Progenitor cell of endocrine pancreas (in vitro differentiated cells): ENCODE measurements around the gene RFNG. TPM values are rescaled to one million over a fixed set of nuclear protein-coding genes. Genes with fewer than 3 reads are reported as not detected.

Experiments
- DNase-seq: peaks from one replicate; pipeline ENCODE4 v3.0.0; 2021; ENCODE audit warnings: low spot score; ENCODE audit not compliant: unreplicated experiment
- H3K27ac Mint-ChIP-seq: 2 replicates; pipeline ENCODE4 v1.8.0; 2021; ENCODE audit warnings: mild to moderate bottlenecking, moderate library complexity, mixed read lengths
- H3K27me3 Mint-ChIP-seq: 2 replicates; pipeline ENCODE4 v1.8.0; 2021; ENCODE audit warnings: mixed read lengths
- H3K36me3 Mint-ChIP-seq: 2 replicates; pipeline ENCODE4 v1.8.0; 2022; ENCODE audit warnings: mixed read lengths; ENCODE audit not compliant: insufficient read depth
- H3K4me1 Mint-ChIP-seq: 2 replicates; pipeline ENCODE4 v1.8.0; 2021; ENCODE audit warnings: low read depth, mixed read lengths
- H3K4me3 Mint-ChIP-seq: 2 replicates; pipeline ENCODE4 v1.8.0; 2021; ENCODE audit warnings: low read depth, mild to moderate bottlenecking, moderate library complexity, mixed read lengths
- H3K9me3 Mint-ChIP-seq: 2 replicates; pipeline ENCODE4 v1.8.0; 2021; ENCODE audit warnings: low read depth, mixed read lengths
- CTCF ChIP-seq: fragments of 200-600 bp; sonication (generic); IDR thresholded peaks from one replicate; pipeline ENCODE4 v1.5.0; 2021; ENCODE audit warnings: antibody characterized with exemption, mild to moderate bottlenecking; ENCODE audit not compliant: unreplicated experiment
- total RNA-seq: library from RNA; stranded (reverse); gene quantifications from 2 replicates; pipeline ENCODE4 v1.2.1, GENCODE V29; 2021

Gene RFNG
- total RNA-seq, 1 donor from 2014 or later, result 65.5 TPM

GRCh38 chr17:82008941-82009405 lies 42.6 kb downstream of the RFNG start:
- no peak for TF ChIP-seq CTCF
- H3K36me3 Mint-ChIP-seq, result no peaks in the 10 kb centered on the region
- H3K4me1 Mint-ChIP-seq, result no peaks in the 10 kb centered on the region
- H3K9me3 Mint-ChIP-seq, result no peaks in the 10 kb centered on the region
- no peak overlapping the region for H3K4me3 Mint-ChIP-seq
- no peak for DNase-seq
- H3K27ac Mint-ChIP-seq, result no peak overlapping the region
- H3K27me3 Mint-ChIP-seq, result no peaks in the 10 kb centered on the region

- no peak for DNase-seq
Measured at GRCh38 chr17:82008258-82008940, 43.2 kb downstream of the RFNG start.

GRCh38 chr17:82007495-82008257 lies 43.9 kb downstream of the RFNG start:
- Mint-ChIP-seq H3K27ac (no peak overlapping the region), H3K36me3 (no peaks in the 10 kb centered on the region), H3K9me3 (no peaks in the 10 kb centered on the region), H3K27me3 (no peaks in the 10 kb centered on the region), H3K4me3 (no peak overlapping the region), H3K4me1 (no peaks in the 10 kb centered on the region)
- TF ChIP-seq CTCF, result no peak
- DNase-seq, result no peak

More at GRCh38 chr17:82008258-82008940, 43.2 kb downstream of the RFNG start:
- no peak overlapping the region for H3K27ac Mint-ChIP-seq
- H3K36me3 Mint-ChIP-seq, result no peaks in the 10 kb centered on the region
- H3K9me3 Mint-ChIP-seq, result no peaks in the 10 kb centered on the region
- H3K4me1 Mint-ChIP-seq, result no peaks in the 10 kb centered on the region
- no peaks in the 10 kb centered on the region for H3K27me3 Mint-ChIP-seq
- no peak overlapping the region for H3K4me3 Mint-ChIP-seq
- TF ChIP-seq CTCF, result no peak

- no peak for DNase-seq
- Mint-ChIP-seq H3K4me1 (no peaks in the 10 kb centered on the region), H3K27ac (no peak overlapping the region), H3K27me3 (no peaks in the 10 kb centered on the region), H3K4me3 (no peak overlapping the region), H3K36me3 (no peaks in the 10 kb centered on the region), H3K9me3 (no peaks in the 10 kb centered on the region)
- TF ChIP-seq CTCF, result no peak
Measured at GRCh38 chr17:82007228-82007494, 44.5 kb downstream of the RFNG start.

GRCh38 chr17:82006468-82007227 lies 45.0 kb downstream of the RFNG start:
- Mint-ChIP-seq H3K27ac (no peak overlapping the region), H3K9me3 (no peaks in the 10 kb centered on the region), H3K36me3 (no peaks in the 10 kb centered on the region), H3K27me3 (no peaks in the 10 kb centered on the region), H3K4me3 (no peak overlapping the region), H3K4me1 (no peaks in the 10 kb centered on the region)
- DNase-seq, result no peak
- no peak for TF ChIP-seq CTCF
